Sigmoid colon (tissue), 4 donors: ENCODE data around the gene U2AF2.

ENCODE experiments used
- CTCF ChIP-seq, 4 experiments: fragments of 450-650 bp in 3 of 4; fragments of 200-600 bp in 1 of 4; IDR thresholded peaks; one replicate each; pipeline ENCODE4 v1.5.1; 2016 to 2019; ENCODE audit warnings: antibody characterized with exemption in 4 of 4, mild to moderate bottlenecking in 3 of 4, moderate library complexity in 2 of 4
- EP300 ChIP-seq, 4 donors: sonication (generic); formaldehyde crosslinking; IDR thresholded peaks; one replicate each; pipeline ENCODE4 v1.6.1; 2017; ENCODE audit warnings: antibody characterized with exemption in 4 of 4
- POLR2A ChIP-seq, 2 donors: fragments of 450-650 bp; IDR thresholded peaks; one replicate each; pipeline ENCODE4 v1.6.1; 2016; ENCODE audit warnings: antibody characterized with exemption in 2 of 2, mild to moderate bottlenecking in 2 of 2, moderate library complexity in 2 of 2
- POLR2AphosphoS5 ChIP-seq, 4 donors: sonication (generic); formaldehyde crosslinking; IDR thresholded peaks; one replicate each; pipeline ENCODE4 v1.6.1; 2017; ENCODE audit warnings: antibody characterized with exemption in 4 of 4

- no peak for TF ChIP-seq POLR2A (IDR thresholded peaks at IDR 0.05)
- no peak for TF ChIP-seq CTCF (IDR thresholded peaks at IDR 0.05)
- no peak for TF ChIP-seq EP300 (IDR thresholded peaks at IDR 0.05)
- TF ChIP-seq POLR2AphosphoS5 (IDR thresholded peaks at IDR 0.05) = no peak
These were observed 56.9 kb downstream of the U2AF2 start for GRCh38 chr19:55711719-55712118.
